Spleen (tissue), 7 donors: ENCODE data around the gene SLC9B2.

Experiments
- CTCF ChIP-seq, 11 experiments: fragments of 200-600 bp in 7 of 11; fragments of 450-650 bp in 4 of 11; sonication (generic) in 4 of 11; IDR thresholded peaks in 8 of 11; conservative IDR thresholded peaks in 3 of 11; 1 replicate in 7 of 11; 2 replicates in 4 of 11; pipeline versions ENCODE4 v1.4.0 to v1.8.0; 2016 to 2021; ENCODE audit warnings: antibody characterized with exemption in 11 of 11, inconsistent platforms in 4 of 11, mild to moderate bottlenecking in 1 of 11
- POLR2AphosphoS5 ChIP-seq, 3 donors: sonication (generic); formaldehyde crosslinking; IDR thresholded peaks; one replicate each; pipeline ENCODE4 v1.5.1; 2017; ENCODE audit warnings: antibody characterized with exemption in 3 of 3
- donor health status: DM: no; HTN: no; CAD: no; lungs with moderate emphysema.
- donor health status: DM: no; HTN: no; CAD: no.
- donor health status: DM: no; HTN: no; CAD: no.

GRCh38 chr4:103002551-103002950 lies 74.0 kb downstream of the SLC9B2 start:
- no peak for TF ChIP-seq CTCF (IDR thresholded peaks at IDR 0.05 in 8 of 11, conservative IDR thresholded peaks at IDR 0.05 in 3 of 11)
- TF ChIP-seq POLR2AphosphoS5 (IDR thresholded peaks at IDR 0.05): no peak
